HepG2 (cell line): ENCODE results near the gene TFG. TPM values are rescaled to one million over a fixed set of nuclear protein-coding genes. Genes with fewer than 3 reads are reported as not detected.

Experiments used
- ATAC-seq: fragments of 200-7000 bp; cut with Tn5 transposase; 3 replicates; pipeline ENCODE4 v1.9.1; 2020; ENCODE audit warnings: mild to moderate bottlenecking, moderate library complexity
- BruUV-seq: library from RNA; stranded (reverse); fragments of 400-500 nt; replicated peaks from 2 replicates; lab custom pipeline; 2021; lab: Mats Ljungman, UMichigan
- CTCF ChIA-PET: fragments of 300-600 bp; formaldehyde crosslinking; extraction: SDS; loops from one replicate; lab custom pipeline; 2021; ENCODE audit warnings: low total read pairs, inconsistent platforms, low intra/inter-chr PET ratio; lab: Yijun Ruan, JAX
- POLR2A ChIA-PET: fragments of 350-600 bp; sonication (Branson Sonifier 250); formaldehyde crosslinking; loops from one replicate; lab custom pipeline; 2020; ENCODE audit warnings: antibody characterized with exemption, inconsistent platforms; lab: Yijun Ruan, JAX
- DNase-seq: peaks from one replicate; pipeline ENCODE4 v3.0.0-alpha.2; 2015; ENCODE audit warnings: low spot score
- FAIRE-seq: peaks from 3 replicates; lab custom pipeline; 2011; peaks lifted over from hg19 to GRCh38; lab: Jason Lieb, UNC
- H2AFZ ChIP-seq: one replicate; pipeline ENCODE4 v1.6.1; 2011; ENCODE audit warnings: low read length, inconsistent platforms
- H3K27ac ChIP-seq: fragments of 300-600 bp; 3 replicates; pipeline ENCODE4 v1.8.0; 2011; ENCODE audit warnings: mixed run types, mild to moderate bottlenecking, mixed read lengths, low read length, inconsistent platforms; ENCODE audit not compliant: insufficient read depth; ENCODE audit errors: extremely low read length
- H3K27me3 ChIP-seq, 2 experiments: fragments of 200-600 bp in 1 of 2; 2 replicates in 1 of 2; 3 replicates in 1 of 2; pipeline versions ENCODE4 v1.6.0 to v1.8.0; 2011; ENCODE audit warnings: low read length in 2 of 2, mild to moderate bottlenecking in 2 of 2, moderate library complexity in 2 of 2, inconsistent platforms in 1 of 2; ENCODE audit not compliant: insufficient read depth in 2 of 2, control insufficient read depth in 1 of 2
- H3K36me3 ChIP-seq, 2 experiments: fragments of 200-600 bp in 1 of 2; replicated peaks in 1 of 2; 2 replicates in 1 of 2; 3 replicates in 1 of 2; pipeline versions ENCODE4 v1.5.1 to v1.8.0; 2011; ENCODE audit warnings: low read length in 2 of 2, inconsistent platforms in 1 of 2; ENCODE audit not compliant: insufficient read depth in 2 of 2, control insufficient read depth in 1 of 2
- H3K4me1 ChIP-seq: 2 replicates; pipeline ENCODE4 v1.5.1; 2012; ENCODE audit warnings: low read length, inconsistent platforms; ENCODE audit not compliant: insufficient read depth
- H3K4me2 ChIP-seq: 2 replicates; pipeline ENCODE4 v1.6.0; 2011; ENCODE audit warnings: low read depth, low read length, inconsistent platforms
- H3K4me3 ChIP-seq, 3 experiments: fragments of 200-600 bp in 1 of 3; sonication (generic), shearing (Covaris generic) in 1 of 3; replicated peaks in 1 of 3; 2 replicates each; pipeline ENCODE4 v1.5.1; 2011 to 2016; ENCODE audit warnings: low read length in 3 of 3, inconsistent platforms in 2 of 3, low read depth in 2 of 3, mild to moderate bottlenecking in 2 of 3, control low read depth in 1 of 3, mixed read lengths in 1 of 3; ENCODE audit not compliant: insufficient read depth in 1 of 3
- H3K79me2 ChIP-seq: one replicate; pipeline ENCODE4 v1.6.1; 2011; ENCODE audit warnings: low read length, inconsistent platforms; ENCODE audit not compliant: insufficient read depth
- H3K9ac ChIP-seq: 2 replicates; pipeline ENCODE4 v1.6.0; 2011; ENCODE audit warnings: mild to moderate bottlenecking, low read depth, low read length, inconsistent platforms; ENCODE audit not compliant: insufficient read depth
- H3K9me3 ChIP-seq: 2 replicates; pipeline ENCODE4 v1.5.1; 2012; ENCODE audit warnings: mild to moderate bottlenecking, low read length
- H4K20me1 ChIP-seq: 2 replicates; pipeline ENCODE4 v1.6.0; 2011; ENCODE audit warnings: inconsistent platforms, mild to moderate bottlenecking, low read length, moderate library complexity; ENCODE audit not compliant: insufficient read depth
- MXI1 ChIP-seq: IDR thresholded peaks from 3 replicates; pipeline ENCODE4 v1.6.1; 2012; ENCODE audit warnings: low read depth, low read length, inconsistent platforms, borderline replicate concordance
- ZC3H13 ChIP-seq: sonication (generic); formaldehyde crosslinking; IDR thresholded peaks from 2 replicates; pipeline ENCODE4 v1.8.1; 2023; ENCODE audit warnings: mild to moderate bottlenecking, missing genetic modification reagents, moderate library complexity
- ZKSCAN1 ChIP-seq: fragments of 150-350 bp; IDR thresholded peaks from 2 replicates; pipeline ENCODE4 v1.6.1; 2014; ENCODE audit warnings: low read length
- ZNF180 ChIP-seq: sonication (generic); formaldehyde crosslinking; IDR thresholded peaks from 2 replicates; pipeline ENCODE4 v1.4.0; 2020; ENCODE audit warnings: low read depth, missing genetic modification reagents, borderline replicate concordance
- ZNF33B ChIP-seq: sonication (generic); formaldehyde crosslinking; IDR thresholded peaks from 2 replicates; pipeline ENCODE4 v1.5.1; 2020; ENCODE audit warnings: mild to moderate bottlenecking, missing genetic modification reagents
- WGBS: methylation state at CpG from one replicate; pipeline ENCODE4 v1.1.6; 2017; ENCODE audit warnings: low lambda C conversion rate; 5-methylcytosine and 5-hydroxymethylcytosine counted together
- in situ Hi-C: cut with HindIII; loops from 2 replicates; pipeline ENCODE4 v1.10.0; 2017; ENCODE audit warnings: low pct_unique_long_range_greater_than_20kb; ENCODE audit not compliant: extremely low pct_ligation_motif_present
- intact Hi-C: fragments of 100-400 bp; cut with micrococcal nuclease; formaldehyde crosslinking; loops from one replicate; pipeline ENCODE4 v1.10.0; 2022; ENCODE audit not compliant: unreplicated experiment
- polyA plus RNA-seq, 8 experiments: library from polyadenylated mRNA; depleted of rRNA in 3 of 8; stranded (reverse) in 7 of 8; unstranded in 1 of 8; fragments of >200 nt; fragmentation: Illumina TruSeq in 4 of 8; extraction: Trizol in 4 of 8; gene quantifications; 2 replicates each; pipeline versions ENCODE4 v1.2.1 to v1.2.3, GENCODE V29; 2011 to 2016; ENCODE audit warnings: low read depth in 4 of 8, missing spikeins in 1 of 8, mixed read lengths in 1 of 8; ENCODE audit not compliant: insufficient read depth in 1 of 8
- total RNA-seq, 5 experiments: library from RNA; depleted of rRNA; stranded (reverse); fragments of >200 nt; fragmentation: Illumina TruSeq; extraction: Trizol; gene quantifications; 2 replicates each; pipeline ENCODE4 v1.2.3, GENCODE V29; 2016; ENCODE audit warnings: low read depth in 1 of 5
- TF ChIP-seq, protein P1 (sequence below): IDR thresholded peaks from 2 replicates; pipeline ENCODE4 v1.6.1; 2016; ENCODE audit warnings: low read depth, missing genetic modification reagents, missing compliant biosample characterization
- TF ChIP-seq, protein P2 (sequence below): sonication (generic); formaldehyde crosslinking; IDR thresholded peaks from 2 replicates; pipeline ENCODE4 v1.5.0; 2020; ENCODE audit warnings: missing genetic modification reagents, mild to moderate bottlenecking, borderline replicate concordance

The TFG gene
- total and polyA plus RNA-seq, 2 of the 13 experiments (the other 11 are each of a cell fraction or from before 2014, with no cell fraction given), result 53.6 to 71.7 TPM

DNA sequence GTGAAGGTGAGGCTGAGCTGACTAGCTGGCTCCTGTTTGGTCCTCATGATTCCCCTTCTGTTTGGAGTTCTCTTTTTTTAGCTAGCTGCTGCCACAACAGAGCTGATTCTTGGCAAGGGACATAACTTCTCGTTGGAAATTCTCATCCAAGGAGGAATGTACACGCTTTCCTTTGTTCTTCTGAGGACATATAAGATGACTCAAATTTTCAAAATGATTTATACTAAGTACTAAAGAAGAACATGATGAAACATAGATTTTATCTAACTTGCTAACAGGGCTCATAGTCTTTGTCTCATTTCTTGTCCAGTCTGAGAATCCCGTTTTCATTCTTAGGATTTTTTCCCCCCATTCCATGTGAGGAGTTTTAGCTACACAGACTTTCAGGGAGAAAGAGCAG lies 2.9 kb upstream of the TFG start:
- ChIA-PET POLR2A (no interaction called here), CTCF (no interaction called here)
- H4K20me1 ChIP-seq, result peaks cover 3% of the 10 kb centered on the region
- H3K4me2 ChIP-seq, result no peak overlapping the region
- ATAC-seq (no peak), DNase-seq (no peak), FAIRE-seq (no peak)
- no peak overlapping the region for H3K4me3 ChIP-seq
- no peaks in the 10 kb centered on the region for H3K9me3 ChIP-seq
- H3K4me1 ChIP-seq, result peaks cover 21% of the 10 kb centered on the region
- peaks cover 0 to 10% of the 10 kb centered on the region in 2 experiments; a peak in 1 of 5 replicates for H3K27me3 ChIP-seq
- intact Hi-C loops (no loop called here), in situ Hi-C loops (loop anchor here (25.0 kb wide), 3 partner anchors 94 to 894 kb away; partner anchors contain the start of genes ADGRG7 and CMSS1)
- H3K36me3 ChIP-seq, result 0 out of 5 replicates have a peak, but pooled peaks cover 0 to 2% of the 10 kb centered on the region in 2 experiments
- H3K9ac ChIP-seq, result no peak overlapping the region
- no TSS peak for BruUV-seq
- H3K27ac ChIP-seq, result no peak overlapping the region
- peaks cover 16% of the 10 kb centered on the region for H3K79me2 ChIP-seq
- 1% methylated on average over 3 of the region's 3 CpGs for whole genome bisulfite sequencing
- no peak for TF ChIP-seq ZNF180 (CRISPR knock-in tag)
- TF ChIP-seq ZC3H13 (CRISPR knock-in tag), result no peak
- TF ChIP-seq, protein P1, sequence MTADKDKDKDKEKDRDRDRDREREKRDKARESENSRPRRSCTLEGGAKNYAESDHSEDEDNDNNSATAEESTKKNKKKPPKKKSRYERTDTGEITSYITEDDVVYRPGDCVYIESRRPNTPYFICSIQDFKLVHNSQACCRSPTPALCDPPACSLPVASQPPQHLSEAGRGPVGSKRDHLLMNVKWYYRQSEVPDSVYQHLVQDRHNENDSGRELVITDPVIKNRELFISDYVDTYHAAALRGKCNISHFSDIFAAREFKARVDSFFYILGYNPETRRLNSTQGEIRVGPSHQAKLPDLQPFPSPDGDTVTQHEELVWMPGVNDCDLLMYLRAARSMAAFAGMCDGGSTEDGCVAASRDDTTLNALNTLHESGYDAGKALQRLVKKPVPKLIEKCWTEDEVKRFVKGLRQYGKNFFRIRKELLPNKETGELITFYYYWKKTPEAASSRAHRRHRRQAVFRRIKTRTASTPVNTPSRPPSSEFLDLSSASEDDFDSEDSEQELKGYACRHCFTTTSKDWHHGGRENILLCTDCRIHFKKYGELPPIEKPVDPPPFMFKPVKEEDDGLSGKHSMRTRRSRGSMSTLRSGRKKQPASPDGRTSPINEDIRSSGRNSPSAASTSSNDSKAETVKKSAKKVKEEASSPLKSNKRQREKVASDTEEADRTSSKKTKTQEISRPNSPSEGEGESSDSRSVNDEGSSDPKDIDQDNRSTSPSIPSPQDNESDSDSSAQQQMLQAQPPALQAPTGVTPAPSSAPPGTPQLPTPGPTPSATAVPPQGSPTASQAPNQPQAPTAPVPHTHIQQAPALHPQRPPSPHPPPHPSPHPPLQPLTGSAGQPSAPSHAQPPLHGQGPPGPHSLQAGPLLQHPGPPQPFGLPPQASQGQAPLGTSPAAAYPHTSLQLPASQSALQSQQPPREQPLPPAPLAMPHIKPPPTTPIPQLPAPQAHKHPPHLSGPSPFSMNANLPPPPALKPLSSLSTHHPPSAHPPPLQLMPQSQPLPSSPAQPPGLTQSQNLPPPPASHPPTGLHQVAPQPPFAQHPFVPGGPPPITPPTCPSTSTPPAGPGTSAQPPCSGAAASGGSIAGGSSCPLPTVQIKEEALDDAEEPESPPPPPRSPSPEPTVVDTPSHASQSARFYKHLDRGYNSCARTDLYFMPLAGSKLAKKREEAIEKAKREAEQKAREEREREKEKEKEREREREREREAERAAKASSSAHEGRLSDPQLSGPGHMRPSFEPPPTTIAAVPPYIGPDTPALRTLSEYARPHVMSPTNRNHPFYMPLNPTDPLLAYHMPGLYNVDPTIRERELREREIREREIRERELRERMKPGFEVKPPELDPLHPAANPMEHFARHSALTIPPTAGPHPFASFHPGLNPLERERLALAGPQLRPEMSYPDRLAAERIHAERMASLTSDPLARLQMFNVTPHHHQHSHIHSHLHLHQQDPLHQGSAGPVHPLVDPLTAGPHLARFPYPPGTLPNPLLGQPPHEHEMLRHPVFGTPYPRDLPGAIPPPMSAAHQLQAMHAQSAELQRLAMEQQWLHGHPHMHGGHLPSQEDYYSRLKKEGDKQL, result no peak
- no peak for TF ChIP-seq ZKSCAN1
- TF ChIP-seq ZNF33B (CRISPR knock-in tag), result no peak
- no peak for TF ChIP-seq MXI1
- TF ChIP-seq, protein P2, sequence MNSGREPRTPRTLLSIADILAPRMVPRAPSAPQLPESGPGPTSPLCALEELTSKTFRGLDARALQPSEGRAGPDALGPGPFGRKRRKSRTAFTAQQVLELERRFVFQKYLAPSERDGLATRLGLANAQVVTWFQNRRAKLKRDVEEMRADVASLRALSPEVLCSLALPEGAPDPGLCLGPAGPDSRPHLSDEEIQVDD (CRISPR knock-in tag), result no peak
- H2AFZ ChIP-seq, result no peak overlapping the region
